A549 (cell line): Measurements from ENCODE around the gene PLOD3.

ENCODE experiments used
- CTCF ChIP-seq: fragments of >200 bp; sonication (Bioruptor Twin); formaldehyde crosslinking; IDR thresholded peaks from 3 replicates; pipeline ENCODE4 v1.5.1; 2016
- JUN ChIP-seq, 2 experiments: fragments of >200 bp; sonication (Bioruptor Twin); formaldehyde crosslinking; IDR thresholded peaks; 2 replicates in 1 of 2; 3 replicates in 1 of 2; pipeline ENCODE4 v1.6.1; 2016 to 2017
- MAFK ChIP-seq: fragments of 450-650 bp; IDR thresholded peaks from 2 replicates; pipeline ENCODE4 v1.6.1; 2014; ENCODE audit not compliant: partially characterized antibody
- REST ChIP-seq: fragments of 200-600 bp; sonication (generic); IDR thresholded peaks from 2 replicates; pipeline ENCODE4 v1.6.1; 2016; ENCODE audit warnings: antibody characterized with exemption, mild to moderate bottlenecking, moderate library complexity

- TF ChIP-seq MAFK (no peak), JUN (IDR thresholded peaks at IDR 0.05) (no peak; a peak in 1 of 5 replicates), REST (no peak), CTCF (no peak)
Observed at GRCh38 chr7:101162551-101163278, 54.7 kb downstream of the PLOD3 start.
